GM20431 (cell line): ENCODE results near the gene FBXW7.

Experiments used
- in situ Hi-C: fragments of 300-500 bp; cut with MseI, MboI; formaldehyde crosslinking; loops from one replicate; pipeline ENCODE4 v1.15.0; 2020; ENCODE audit warnings: low sequenced_read_pairs; ENCODE audit not compliant: unreplicated experiment

FBXW7 gene

DNA sequence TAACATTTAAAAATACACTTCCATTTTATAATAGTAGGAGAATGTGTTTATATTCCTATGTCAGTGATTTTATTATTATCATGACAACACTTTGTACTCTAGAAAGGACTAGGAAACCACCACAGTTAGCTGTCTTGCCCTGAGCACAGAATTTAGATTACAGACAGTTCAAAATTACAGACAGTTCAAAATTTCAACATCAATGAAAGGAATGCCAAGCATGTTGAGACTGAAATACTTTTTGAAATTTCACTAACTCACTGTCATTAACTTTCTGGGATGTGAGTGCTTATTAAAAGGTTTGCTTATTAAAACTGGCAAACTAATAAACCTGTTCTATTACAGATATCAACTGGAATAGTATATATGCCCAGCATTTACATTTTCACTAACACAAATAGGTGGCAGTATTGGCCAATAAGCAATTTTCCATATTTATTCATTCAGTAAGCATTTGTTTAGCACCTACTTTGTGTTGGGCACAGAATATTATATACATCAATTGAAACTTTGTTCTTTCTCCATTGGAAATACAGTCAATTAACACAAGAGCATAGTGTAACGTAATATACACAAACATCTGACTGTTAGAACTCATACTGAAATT lies 179.4 kb downstream of the FBXW7 start:
- in situ Hi-C loops, result no loop called here

DNA sequence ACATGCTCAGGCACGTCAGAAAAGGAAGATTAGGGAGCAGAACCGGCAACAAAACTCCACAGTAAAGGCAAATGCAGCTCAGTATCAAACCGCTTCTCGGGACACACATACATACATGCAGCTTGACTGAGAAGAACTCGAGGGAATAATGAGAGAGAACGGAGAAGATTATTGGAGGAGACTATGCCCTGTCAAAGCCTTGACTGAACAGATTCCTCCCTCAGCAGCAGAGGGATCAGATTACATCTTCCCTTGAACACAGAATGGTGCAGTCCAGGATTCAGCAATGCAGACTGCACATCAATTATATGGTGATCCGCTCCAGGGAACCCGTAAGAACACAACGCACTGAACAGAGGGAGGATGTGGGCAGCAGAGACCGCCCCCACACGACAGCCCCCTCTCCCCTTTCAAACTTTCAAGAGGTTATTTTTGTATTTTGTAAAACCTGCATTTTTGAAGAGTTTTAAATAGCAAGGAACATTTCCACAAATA lies 183.2 kb downstream of the FBXW7 start:
- in situ Hi-C loops, result no loop called here

DNA sequence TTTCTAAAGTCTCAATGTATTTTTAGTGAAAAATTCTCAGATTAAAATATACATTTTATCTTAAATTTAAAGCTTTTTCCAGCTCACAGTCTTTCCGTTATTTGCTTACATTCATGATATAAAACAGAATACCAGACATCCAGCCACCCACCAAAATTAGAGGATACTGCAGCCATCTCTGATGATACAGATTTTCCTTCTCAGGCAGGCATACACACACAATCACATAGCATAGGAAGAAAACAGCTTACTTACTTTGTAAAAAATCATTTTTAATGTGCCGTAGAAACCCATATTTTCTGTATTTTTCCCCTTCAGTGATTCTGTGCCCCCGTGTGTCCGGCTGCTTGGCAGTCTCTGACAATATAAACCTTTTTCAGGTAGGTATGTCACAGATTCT lies 183.7 kb downstream of the FBXW7 start:
- in situ Hi-C loops, result no loop called here

DNA sequence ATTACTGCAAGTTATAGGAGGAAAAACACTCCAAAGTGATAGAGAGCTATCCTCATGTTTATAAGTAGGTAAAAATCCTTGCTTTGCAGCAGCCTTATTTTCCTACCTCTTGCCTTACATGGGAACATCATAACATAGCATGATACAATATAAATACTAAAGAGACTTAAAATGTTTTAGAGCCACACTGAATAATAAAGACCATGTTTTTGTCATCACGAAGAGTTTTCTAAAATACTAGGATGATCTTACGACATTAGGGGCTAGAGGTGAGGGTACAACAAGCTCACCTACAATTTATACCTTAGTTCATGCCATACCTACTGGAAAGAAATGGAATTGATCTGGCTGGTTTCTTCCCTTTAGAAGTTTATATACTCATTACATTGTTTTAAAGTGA lies 184.8 kb downstream of the FBXW7 start:
- in situ Hi-C loops, result no loop called here

DNA sequence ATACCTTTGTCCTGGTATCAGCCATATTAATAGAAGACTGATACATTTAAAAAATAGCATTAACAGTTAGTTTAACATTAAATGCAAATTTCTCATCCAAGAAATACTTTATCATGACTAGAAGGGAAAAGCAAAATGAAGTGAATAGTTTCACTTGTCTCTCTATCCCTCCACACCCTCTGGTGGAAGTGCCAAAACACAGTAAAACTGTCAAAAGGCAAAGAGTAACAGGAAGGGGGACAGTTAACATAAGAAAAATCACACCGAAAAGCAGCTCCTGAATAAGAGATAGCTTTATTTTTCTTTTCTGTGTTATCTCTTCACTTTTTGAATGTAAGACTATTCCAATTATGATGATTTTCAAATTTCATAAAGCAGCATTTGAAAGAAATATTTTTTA lies 187.2 kb downstream of the FBXW7 start:
- in situ Hi-C loops, result no loop called here

DNA sequence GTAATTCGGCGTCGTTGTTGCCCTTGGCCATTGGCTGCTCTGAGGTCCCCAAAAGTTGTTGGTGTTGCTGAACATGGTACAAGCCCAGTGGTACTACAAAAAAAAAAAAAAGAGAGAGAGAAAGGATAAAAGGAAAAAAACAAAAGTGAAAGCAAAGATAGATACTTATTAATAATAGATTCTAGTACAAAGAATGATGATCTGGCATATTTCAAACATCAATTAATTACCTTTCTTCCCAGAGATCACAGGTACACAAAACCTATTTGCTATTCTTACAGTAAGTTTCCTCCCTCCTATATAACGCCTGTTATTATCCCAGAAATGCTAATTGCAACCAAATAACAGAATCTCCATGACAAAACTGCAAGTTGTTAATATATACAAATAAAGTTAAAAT lies 188.9 kb downstream of the FBXW7 start:
- in situ Hi-C loops, result no loop called here

DNA sequence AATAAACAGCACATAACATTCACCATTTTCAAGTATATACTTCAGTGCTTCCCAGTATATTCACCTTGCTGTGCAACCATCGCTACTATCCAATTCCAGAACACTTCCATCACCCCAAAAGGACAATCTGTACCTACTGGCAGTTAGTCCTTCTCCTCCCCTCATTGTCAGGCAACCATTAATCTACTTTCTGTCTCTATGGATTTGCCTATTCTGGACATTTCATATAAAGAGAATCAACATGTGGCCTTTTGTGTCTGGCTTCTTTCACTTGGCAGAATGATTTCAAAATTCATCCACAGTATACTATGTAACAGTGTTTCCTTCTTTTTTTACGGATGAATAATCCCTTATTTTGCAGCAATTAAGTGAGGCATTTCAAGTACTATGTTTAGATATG lies 189.4 kb downstream of the FBXW7 start:
- in situ Hi-C loops, result no loop called here

DNA sequence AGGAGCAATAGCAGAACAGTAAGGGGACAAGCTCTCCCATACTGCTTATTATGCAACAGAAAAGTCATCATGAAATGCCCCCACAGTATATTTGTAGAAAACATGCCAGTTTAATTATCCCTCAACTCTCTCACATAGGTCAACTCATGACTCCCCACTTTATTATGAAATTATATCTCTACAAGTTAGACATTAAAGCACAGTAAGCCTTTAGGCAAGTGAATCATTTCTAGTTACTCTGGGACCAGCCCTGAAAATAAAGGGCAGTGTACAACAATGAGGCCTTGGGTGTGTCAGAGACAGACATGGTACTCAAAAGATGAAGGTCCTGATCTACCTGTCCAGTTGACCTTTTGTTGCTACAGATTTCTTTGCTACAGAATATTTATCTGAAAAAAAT lies 191.9 kb downstream of the FBXW7 start:
- in situ Hi-C loops, result no loop called here

DNA sequence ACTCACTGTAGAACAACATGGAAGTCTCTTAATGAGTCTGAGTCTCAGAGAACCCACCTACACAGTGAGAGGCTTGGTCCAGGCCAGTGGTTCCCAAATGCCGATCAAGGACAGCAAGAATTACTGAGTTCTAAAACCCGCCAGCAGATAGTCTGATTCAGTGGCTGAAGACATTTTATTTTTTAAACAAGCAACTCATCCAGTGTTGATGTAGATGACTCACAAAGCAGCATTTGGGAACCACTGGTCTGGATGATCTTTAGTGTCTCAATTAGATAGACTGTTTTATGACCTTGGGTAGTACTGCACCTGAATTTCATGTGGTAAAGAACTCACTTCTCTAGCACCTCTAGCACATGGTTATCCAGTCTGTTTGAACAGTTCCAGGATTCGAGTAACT lies 193.6 kb downstream of the FBXW7 start:
- in situ Hi-C loops, result no loop called here

DNA sequence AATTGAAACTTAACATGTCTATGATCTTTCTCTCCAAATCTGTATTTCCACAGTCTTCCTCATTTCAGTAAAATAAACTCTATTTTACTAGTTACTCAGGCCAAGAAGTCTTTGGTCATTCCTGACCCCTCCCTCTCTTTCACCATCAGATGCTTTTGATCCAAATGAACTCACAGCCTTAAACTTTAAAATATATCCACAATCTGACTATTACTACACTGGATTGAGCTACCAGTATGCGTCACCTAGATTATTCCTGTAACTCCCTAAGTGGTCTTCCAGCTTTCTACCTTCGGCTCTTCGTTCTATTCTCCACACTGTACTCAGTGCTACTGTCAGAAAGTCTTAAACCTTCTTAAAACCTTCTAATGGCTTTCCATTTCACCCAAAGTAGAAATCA lies 195.1 kb downstream of the FBXW7 start:
- in situ Hi-C loops, result no loop called here

DNA sequence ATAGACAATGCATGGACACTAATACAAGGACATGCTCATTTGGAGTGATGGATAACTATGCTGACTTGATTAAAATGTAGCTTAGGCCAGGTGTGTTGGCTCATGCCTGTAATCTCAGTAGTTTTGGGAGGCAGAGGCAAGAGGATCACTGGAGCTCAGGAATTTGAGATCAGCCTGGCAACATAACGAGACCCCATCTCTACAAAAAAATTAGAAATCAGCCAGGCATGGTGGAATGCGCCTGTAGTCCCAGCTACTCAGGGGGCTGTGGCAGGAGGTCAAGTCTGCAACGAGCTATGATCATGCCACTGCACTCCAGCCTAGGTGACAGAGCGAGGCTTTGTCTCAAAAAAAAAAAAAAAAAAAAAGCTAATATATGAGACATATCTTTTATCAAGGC lies 196.3 kb downstream of the FBXW7 start:
- in situ Hi-C loops, result no loop called here

DNA sequence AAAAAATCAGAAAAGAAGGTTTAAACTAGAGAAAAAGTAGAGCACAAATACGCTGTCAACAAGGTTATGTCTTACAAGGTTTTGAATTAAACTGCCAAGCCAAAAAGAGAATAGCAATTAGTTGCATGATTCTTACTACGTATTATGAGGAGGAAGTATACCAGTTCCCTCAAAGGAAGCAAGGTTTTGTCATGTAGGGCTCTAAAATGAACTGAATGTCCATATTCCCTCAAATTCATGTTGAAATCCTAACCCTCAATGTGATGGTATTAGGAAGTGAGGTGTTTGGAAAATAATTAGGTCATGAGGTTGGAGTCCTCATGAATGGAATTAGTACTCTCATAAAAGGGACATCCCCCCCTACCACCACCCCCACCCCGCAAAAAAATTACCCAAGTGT lies 201.0 kb downstream of the FBXW7 start:
- in situ Hi-C loops, result no loop called here

DNA sequence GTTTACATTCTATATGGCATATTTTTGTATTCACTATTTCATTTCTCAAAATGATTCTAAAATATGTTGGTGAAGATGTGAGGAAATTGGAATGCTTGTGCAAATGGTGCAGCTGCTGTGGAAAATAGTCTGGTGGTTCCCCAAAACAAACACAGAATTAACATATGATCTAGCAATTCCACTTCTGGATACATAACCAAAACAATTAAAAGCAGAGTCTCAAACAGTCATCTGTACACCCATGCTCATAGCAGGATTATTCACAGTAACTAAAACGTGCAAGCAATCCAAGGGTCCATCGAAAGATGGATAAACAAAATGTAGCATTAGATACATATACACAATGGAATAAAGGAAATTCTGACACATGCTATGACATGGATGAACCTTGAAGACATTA lies 204.8 kb downstream of the FBXW7 start:
- in situ Hi-C loops, result no loop called here

DNA sequence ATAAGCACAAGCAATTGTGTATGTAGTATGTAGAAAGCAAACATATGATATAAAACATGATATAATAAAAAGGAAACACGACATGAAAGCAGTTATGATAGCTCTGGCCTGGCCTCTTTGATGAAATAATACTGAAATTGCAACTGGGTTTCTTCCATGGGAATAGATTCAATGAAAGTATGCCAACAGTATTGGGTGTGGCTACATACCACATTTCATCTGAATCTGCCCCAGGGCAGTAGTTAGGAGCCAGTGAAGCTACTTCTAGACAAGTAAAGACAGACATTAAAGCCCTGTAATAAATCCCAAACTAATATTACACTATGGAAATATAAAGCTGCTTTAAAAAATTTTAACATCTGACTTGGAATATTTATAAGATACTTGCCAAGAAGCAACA lies 207.3 kb downstream of the FBXW7 start:
- in situ Hi-C loops, result no loop called here

DNA sequence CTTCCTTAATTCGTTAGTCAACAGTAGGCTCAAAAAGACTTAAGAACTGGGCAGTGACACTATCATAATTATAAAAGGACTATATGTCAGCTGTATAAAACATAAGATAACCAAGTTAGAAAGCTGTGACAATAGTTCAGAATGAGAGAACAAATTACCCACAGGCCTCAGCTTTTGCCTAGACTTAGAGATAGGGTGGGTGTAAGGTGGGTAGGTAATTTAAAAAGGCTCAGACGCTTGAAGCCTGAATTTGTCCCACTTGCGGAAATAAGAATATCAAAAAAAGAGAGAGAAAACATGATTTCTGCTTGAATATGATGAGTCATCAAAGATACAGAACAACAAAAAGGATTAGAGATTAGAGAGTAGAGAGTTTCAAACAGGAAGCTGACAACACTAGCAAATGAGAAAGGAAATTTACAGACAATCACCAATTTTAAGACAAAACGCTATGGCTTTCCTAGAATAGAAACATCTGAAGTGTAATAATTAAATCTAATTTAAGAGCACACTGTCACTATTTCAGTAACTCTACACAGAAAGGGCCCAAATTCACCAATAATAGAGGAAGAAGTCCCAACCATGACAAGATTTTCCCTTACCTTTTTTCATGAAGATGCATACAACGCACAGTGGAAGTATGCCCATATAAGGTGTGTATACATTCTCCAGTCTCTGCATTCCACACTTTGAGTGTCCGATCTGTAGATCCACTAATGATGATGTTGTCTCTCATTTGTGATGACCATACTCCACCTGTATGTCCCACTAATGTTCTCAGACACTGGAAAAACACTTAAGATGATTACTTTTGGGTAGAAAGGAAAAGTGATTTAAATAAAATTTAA lies 208.1 kb downstream of the FBXW7 start:
- in situ Hi-C loops, result no loop called here

DNA sequence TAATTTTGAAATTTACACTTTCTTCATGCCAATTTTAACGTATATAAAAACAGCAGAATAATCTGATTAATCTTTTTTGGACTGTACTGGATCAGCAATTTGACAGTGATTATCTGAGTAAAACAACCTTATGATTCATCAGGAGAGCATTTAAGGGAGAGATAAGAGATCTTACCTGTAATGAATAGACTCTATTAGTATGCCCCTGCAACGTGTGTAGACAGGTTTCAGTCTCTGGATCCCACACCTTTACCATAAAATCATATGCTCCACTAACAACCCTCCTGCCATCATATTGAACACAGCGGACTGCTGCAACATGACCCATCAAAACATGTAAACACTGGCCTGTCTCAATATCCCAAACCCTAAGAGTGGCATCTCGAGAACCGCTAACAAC lies 210.1 kb downstream of the FBXW7 start:
- in situ Hi-C loops, result no loop called here

DNA sequence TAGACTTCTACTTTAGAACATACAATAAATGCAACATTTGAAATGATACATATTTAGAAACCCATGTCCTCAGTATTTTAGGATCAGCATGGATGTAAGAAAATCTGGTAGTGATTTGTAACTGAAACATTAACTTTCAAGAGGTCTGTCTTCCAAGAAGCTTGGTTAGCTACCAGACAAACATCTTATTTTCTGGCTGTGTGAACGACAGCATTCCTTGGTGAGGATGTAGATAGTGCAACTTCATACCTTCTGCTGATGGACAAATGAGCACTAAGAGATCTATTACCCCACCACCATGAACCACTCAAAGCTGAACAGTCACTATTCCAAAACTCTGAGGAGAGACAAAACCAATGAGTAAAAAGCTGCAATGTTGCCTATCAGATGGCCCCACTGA lies 212.7 kb downstream of the FBXW7 start:
- in situ Hi-C loops, result no loop called here

DNA sequence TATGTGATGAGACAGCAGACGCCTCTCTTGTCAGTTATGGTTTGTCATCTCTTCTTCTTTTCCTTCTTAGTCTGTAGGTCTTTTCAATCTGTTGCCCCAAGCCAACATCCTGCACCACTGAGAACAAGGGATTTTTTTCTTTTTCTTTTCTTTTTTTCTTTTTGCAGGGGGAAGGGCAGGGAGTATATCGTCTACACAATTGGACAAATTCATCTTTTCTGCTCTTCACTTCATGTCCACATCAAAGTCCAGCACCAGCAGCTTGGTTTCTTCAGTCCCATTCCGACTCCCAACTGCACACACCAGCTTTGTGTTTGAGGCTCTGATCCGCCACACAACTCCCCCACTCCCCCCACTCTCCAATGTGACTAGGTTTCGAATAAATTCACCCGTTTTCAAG lies 213.2 kb downstream of the FBXW7 start:
- in situ Hi-C loops, result no loop called here

DNA sequence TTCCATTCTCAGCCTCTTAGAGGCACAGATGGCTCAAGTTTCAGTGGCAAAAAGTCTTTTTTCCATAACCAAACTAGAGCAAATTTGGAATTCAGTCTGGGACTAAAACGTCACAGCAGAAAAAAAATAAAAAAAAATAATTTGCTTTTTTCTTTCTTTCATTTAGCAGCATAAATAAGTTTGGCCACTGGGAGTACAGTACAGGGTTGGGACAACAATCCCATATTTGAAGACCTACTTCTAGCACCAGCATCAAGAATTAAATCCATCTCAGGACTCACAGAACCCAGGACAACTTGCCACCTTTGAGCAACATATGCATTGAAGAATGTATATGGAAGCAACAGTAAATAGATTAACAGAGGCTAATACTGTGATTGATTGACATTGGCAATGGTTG lies 214.0 kb downstream of the FBXW7 start:
- in situ Hi-C loops, result no loop called here

DNA sequence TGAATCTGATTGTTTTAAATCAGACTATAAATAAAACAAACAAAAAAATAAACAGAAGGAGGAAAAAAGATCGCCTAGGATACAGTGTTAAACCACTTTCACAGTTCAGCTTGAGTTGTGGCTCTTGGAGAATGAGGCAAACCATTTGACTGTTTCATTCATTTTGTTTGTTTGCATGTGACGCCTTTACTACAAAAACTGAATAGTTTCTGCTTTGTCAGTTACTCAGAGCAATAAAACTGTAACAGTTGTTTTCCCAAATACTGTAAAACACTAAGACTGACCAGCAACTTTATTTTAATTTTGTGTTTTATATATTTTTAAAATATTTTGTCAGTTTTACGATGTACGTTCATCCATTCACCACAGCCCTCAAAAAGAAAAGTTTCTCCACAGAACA lies 214.5 kb downstream of the FBXW7 start:
- in situ Hi-C loops, result no loop called here

DNA sequence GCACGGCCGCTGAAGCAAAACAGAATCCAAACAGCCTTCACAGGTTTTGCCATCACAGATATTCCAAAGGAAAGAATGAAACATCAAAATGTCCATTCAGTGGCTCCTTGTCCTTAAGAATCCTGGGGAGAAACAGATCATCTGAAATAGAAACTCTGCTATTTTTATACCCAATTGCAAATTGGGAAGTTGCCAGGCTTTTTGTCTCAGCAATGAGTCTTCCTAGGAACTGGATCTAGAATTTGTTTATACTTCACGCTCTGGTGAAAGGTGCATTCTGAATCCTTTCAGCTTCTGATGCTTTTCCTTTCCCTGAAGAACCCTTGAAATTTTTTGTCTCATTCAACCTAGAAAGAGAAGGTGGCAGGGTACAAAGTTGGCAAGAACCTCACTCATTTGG lies 218.9 kb downstream of the FBXW7 start:
- in situ Hi-C loops, result no loop called here

DNA sequence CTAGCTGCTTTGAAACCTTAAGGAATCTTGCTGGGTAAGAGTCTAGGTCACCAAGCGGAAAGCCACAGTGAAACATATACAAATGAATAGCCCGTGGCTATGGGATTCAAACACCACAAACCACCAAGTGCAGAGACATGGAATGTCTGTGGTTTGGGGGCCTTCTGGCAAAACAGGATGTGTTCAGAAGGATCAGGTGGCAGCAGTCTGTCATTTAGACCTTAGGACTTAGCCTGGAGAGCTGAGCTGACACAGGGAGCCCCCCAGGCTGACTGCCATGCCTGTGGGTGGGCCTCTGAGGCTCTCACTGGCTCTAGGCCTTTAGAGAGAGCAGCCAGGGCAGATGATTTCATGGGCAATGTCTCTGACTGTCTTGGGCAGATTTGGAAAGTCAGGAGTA lies 225.6 kb downstream of the FBXW7 start:
- in situ Hi-C loops, result no loop called here
